HEK293 (cell line): Measurements from ENCODE around the gene SNRNP40.

ENCODE experiments used
- CTCF ChIA-PET: fragments of 350-600 bp; formaldehyde crosslinking; extraction: SDS; loops from one replicate; lab custom pipeline; 2021; ENCODE audit warnings: antibody characterized with exemption; lab: Yijun Ruan, JAX
- POLR2A ChIA-PET: fragments of 300-600 bp; formaldehyde crosslinking; extraction: SDS; loops from one replicate; lab custom pipeline; 2020; ENCODE audit warnings: antibody characterized with exemption, inconsistent platforms; lab: Yijun Ruan, JAX
- H3K27ac ChIP-seq: fragments of 200-500 bp; sonication (Bioruptor generic); 2 replicates; pipeline ENCODE4 v1.5.1; 2014; ENCODE audit warnings: low read depth, low read length, control low read depth, inconsistent platforms; ENCODE audit errors: extremely low read depth
- H3K36me3 ChIP-seq, 2 experiments: fragments of 200-500 bp in 1 of 2; sonication (Bioruptor generic) in 1 of 2; 1 replicate in 1 of 2; 2 replicates in 1 of 2; pipeline ENCODE4 v1.5.1; 2014 to 2017; ENCODE audit warnings: inconsistent platforms in 2 of 2, low read length in 2 of 2; ENCODE audit not compliant: control insufficient read depth in 2 of 2, insufficient read depth in 1 of 2
- H3K4me1 ChIP-seq: fragments of 200-500 bp; sonication (Bioruptor generic); 2 replicates; pipeline ENCODE4 v1.5.1; 2014; ENCODE audit warnings: mild to moderate bottlenecking, low read length, inconsistent platforms; ENCODE audit not compliant: control insufficient read depth, insufficient read depth
- H3K4me3 ChIP-seq: 2 replicates; pipeline ENCODE4 v1.5.1; 2011; ENCODE audit warnings: low read depth, mild to moderate bottlenecking, control low read depth, low read length, moderate library complexity
- H3K9me3 ChIP-seq: fragments of 200-500 bp; sonication (Bioruptor generic); 2 replicates; pipeline ENCODE4 v1.5.1; 2014; ENCODE audit warnings: low read depth, low read length, inconsistent platforms; ENCODE audit not compliant: control insufficient read depth, insufficient read depth
- EGR2 ChIP-seq: fragments of 450-650 bp; formaldehyde crosslinking; IDR thresholded peaks from 2 replicates; pipeline ENCODE4 v1.5.1; 2016; ENCODE audit warnings: low read depth, missing biosample characterization, missing genetic modification characterization
- GLI4 ChIP-seq: fragments of 450-650 bp; formaldehyde crosslinking; IDR thresholded peaks from 2 replicates; pipeline ENCODE4 v1.5.1; 2016; ENCODE audit warnings: missing biosample characterization, missing genetic modification characterization
- PRDM1 ChIP-seq: fragments of 450-650 bp; formaldehyde crosslinking; IDR thresholded peaks from 2 replicates; pipeline ENCODE4; 2016; ENCODE audit warnings: missing biosample characterization, missing genetic modification characterization
- PRDM2 ChIP-seq: fragments of 450-650 bp; formaldehyde crosslinking; IDR thresholded peaks from 2 replicates; pipeline ENCODE4 v1.5.1; 2016; ENCODE audit warnings: missing biosample characterization, missing genetic modification characterization, borderline replicate concordance
- ZBTB44 ChIP-seq: fragments of 450-650 bp; IDR thresholded peaks from 2 replicates; pipeline ENCODE4 v1.5.1; 2018; ENCODE audit warnings: missing biosample characterization, mild to moderate bottlenecking, missing genetic modification characterization
- ZBTB48 ChIP-seq: fragments of 450-650 bp; formaldehyde crosslinking; IDR thresholded peaks from 2 replicates; pipeline ENCODE4 v1.5.1; 2016; ENCODE audit warnings: missing biosample characterization, missing genetic modification characterization
- ZFHX2 ChIP-seq: fragments of 450-650 bp; formaldehyde crosslinking; conservative IDR thresholded peaks from 2 replicates; pipeline ENCODE4 v1.5.1; 2016; ENCODE audit warnings: missing biosample characterization, missing genetic modification characterization
- ZFP41 ChIP-seq: fragments of 450-650 bp; formaldehyde crosslinking; IDR thresholded peaks from 2 replicates; pipeline ENCODE4 v1.5.1; 2016; ENCODE audit warnings: missing biosample characterization, missing genetic modification characterization, borderline replicate concordance
- ZNF121 ChIP-seq: fragments of 450-650 bp; formaldehyde crosslinking; IDR thresholded peaks from 2 replicates; pipeline ENCODE4 v1.5.1; 2016; ENCODE audit warnings: missing biosample characterization, missing genetic modification characterization
- ZNF133 ChIP-seq: fragments of 450-650 bp; formaldehyde crosslinking; IDR thresholded peaks from 2 replicates; pipeline ENCODE4 v1.5.1; 2016; ENCODE audit warnings: missing biosample characterization, missing genetic modification characterization
- ZNF548 ChIP-seq: fragments of 450-650 bp; formaldehyde crosslinking; IDR thresholded peaks from 2 replicates; pipeline ENCODE4 v1.5.1; 2016; ENCODE audit warnings: missing biosample characterization, missing genetic modification characterization
- ZNF560 ChIP-seq: fragments of 450-650 bp; formaldehyde crosslinking; IDR thresholded peaks from 2 replicates; pipeline ENCODE4 v1.5.1; 2017; ENCODE audit warnings: missing biosample characterization, missing genetic modification characterization, borderline replicate concordance
- ZNF837 ChIP-seq: fragments of 450-650 bp; formaldehyde crosslinking; IDR thresholded peaks from 2 replicates; pipeline ENCODE4 v1.5.1; 2016; ENCODE audit warnings: missing biosample characterization, missing genetic modification characterization
- ZNF843 ChIP-seq: fragments of 450-650 bp; formaldehyde crosslinking; IDR thresholded peaks from 2 replicates; pipeline ENCODE4 v1.5.1; 2016; ENCODE audit warnings: missing biosample characterization, missing genetic modification characterization
- TF ChIP-seq, protein P1 (sequence below): fragments of 450-650 bp; formaldehyde crosslinking; IDR thresholded peaks from 2 replicates; pipeline ENCODE4 v1.5.1; 2016; ENCODE audit warnings: missing biosample characterization, missing genetic modification characterization
- TF ChIP-seq, protein P2 (sequence below): fragments of 450-650 bp; formaldehyde crosslinking; IDR thresholded peaks from 2 replicates; pipeline ENCODE4 v1.5.1; 2016; ENCODE audit warnings: missing biosample characterization, missing genetic modification characterization

SNRNP40 gene

DNA sequence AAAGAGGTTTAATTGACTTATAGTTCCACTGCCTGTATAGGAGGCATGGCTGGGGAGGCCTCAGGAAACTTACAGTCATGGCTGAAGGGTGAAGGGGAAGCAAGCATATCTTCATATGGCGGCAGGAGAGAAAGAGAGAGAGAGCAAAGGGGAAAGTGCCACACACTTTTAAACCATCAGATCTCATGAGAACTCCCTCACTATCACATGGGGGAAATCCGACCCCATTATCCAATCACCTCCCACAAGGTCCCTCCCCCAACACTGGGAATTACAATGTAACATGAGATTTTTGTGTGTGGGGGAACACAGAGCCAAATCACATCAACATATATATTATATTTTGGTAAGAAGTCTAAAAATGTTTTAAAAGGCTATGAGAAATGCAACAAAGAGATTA is 49.0 kb upstream of the SNRNP40 start:
- peaks cover 13 to 43% of the 10 kb centered on the region in 2 experiments for H3K36me3 ChIP-seq
- H3K4me1 ChIP-seq: no peaks in the 10 kb centered on the region
- H3K27ac ChIP-seq: no peak overlapping the region
- CTCF ChIA-PET: no interaction called here
- H3K4me3 ChIP-seq: no peak overlapping the region
- POLR2A ChIA-PET: no interaction called here
- TF ChIP-seq GLI4 (tag by site-specific recombination) (no peak), PRDM1 (0 out of 2 replicates have a peak, but pooled peaks have one; percentile 12), EGR2 (tag by site-specific recombination) (peak; percentile 47; the same call in 1 of the 2 replicates), ZNF133 (tag by site-specific recombination) (no peak), ZFHX2 (tag by site-specific recombination) (peak; percentile 48; the same call in 1 of the 2 replicates)
- H3K9me3 ChIP-seq: no peaks in the 10 kb centered on the region

GRCh38 chr1:31344503-31344902 is 47.9 kb upstream of the SNRNP40 start:
- H3K9me3 ChIP-seq: no peaks in the 10 kb centered on the region
- peaks cover 8 to 41% of the 10 kb centered on the region in 2 experiments; a peak in 2 of 3 replicates for H3K36me3 ChIP-seq
- CTCF ChIA-PET: interaction anchor here (0.7 kb wide), 1 partner anchor 579 kb away, joined by 6 read pairs; no protein-coding TSS in a partner anchor
- no peak for TF ChIP-seq ZNF548 (tag by site-specific recombination)
- TF ChIP-seq, protein P1, sequence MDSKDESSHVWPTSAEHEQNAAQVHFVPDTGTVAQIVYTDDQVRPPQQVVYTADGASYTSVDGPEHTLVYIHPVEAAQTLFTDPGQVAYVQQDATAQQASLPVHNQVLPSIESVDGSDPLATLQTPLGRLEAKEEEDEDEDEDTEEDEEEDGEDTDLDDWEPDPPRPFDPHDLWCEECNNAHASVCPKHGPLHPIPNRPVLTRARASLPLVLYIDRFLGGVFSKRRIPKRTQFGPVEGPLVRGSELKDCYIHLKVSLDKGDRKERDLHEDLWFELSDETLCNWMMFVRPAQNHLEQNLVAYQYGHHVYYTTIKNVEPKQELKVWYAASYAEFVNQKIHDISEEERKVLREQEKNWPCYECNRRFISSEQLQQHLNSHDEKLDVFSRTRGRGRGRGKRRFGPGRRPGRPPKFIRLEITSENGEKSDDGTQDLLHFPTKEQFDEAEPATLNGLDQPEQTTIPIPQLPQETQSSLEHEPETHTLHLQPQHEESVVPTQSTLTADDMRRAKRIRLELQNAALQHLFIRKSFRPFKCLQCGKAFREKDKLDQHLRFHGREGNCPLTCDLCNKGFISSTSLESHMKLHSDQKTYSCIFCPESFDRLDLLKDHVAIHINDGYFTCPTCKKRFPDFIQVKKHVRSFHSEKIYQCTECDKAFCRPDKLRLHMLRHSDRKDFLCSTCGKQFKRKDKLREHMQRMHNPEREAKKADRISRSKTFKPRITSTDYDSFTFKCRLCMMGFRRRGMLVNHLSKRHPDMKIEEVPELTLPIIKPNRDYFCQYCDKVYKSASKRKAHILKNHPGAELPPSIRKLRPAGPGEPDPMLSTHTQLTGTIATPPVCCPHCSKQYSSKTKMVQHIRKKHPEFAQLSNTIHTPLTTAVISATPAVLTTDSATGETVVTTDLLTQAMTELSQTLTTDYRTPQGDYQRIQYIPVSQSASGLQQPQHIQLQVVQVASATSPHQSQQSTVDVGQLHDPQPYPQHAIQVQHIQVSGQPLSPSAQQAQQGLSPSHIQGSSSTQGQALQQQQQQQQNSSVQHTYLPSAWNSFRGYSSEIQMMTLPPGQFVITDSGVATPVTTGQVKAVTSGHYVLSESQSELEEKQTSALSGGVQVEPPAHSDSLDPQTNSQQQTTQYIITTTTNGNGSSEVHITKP (tag by site-specific recombination): peak; percentile 62
- no peak for TF ChIP-seq ZNF843 (tag by site-specific recombination)
- TF ChIP-seq ZFP41: no peak
- TF ChIP-seq, all 188 proteins: peak for 1
- Histone ChIP-seq H3K4me1 (no peaks in the 10 kb centered on the region), H3K27ac (no peak overlapping the region), H3K4me3 (no peak overlapping the region)
- POLR2A ChIA-PET: no interaction called here

GRCh38 chr1:31336687-31337467 is 40.3 kb upstream of the SNRNP40 start:
- CTCF ChIA-PET: interaction anchor here (0.6 to 1.7 kb wide), 7 partner anchors 11 to 205 kb away, joined by 3 to 7 read pairs (median 3); no protein-coding TSS in a partner anchor
- Histone ChIP-seq H3K4me1 (no peaks in the 10 kb centered on the region), H3K27ac (no peak overlapping the region), H3K36me3 (peaks cover 15 to 25% of the 10 kb centered on the region in 2 experiments; a peak in 2 of 3 replicates), H3K4me3 (no peak overlapping the region), H3K9me3 (no peaks in the 10 kb centered on the region)
- TF ChIP-seq, protein P2, sequence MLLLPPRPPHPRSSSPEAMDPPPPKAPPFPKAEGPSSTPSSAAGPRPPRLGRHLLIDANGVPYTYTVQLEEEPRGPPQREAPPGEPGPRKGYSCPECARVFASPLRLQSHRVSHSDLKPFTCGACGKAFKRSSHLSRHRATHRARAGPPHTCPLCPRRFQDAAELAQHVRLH (tag by site-specific recombination): no peak
- TF ChIP-seq ZBTB48: no peak
- no peak for TF ChIP-seq ZNF121 (tag by site-specific recombination)
- TF ChIP-seq PRDM1: no peak
- TF ChIP-seq ZNF837 (tag by site-specific recombination): no peak
- no peak for TF ChIP-seq GLI4 (tag by site-specific recombination)
- TF ChIP-seq PRDM2 (tag by site-specific recombination): no peak
- no peak for TF ChIP-seq ZBTB44
- no peak for TF ChIP-seq ZNF560 (tag by site-specific recombination)
- POLR2A ChIA-PET: interaction anchor here (0.7 to 1.2 kb wide), 2 partner anchors 40 to 492 kb away, joined by 3 to 4 read pairs; partner anchors contain the start of genes SNRNP40 and ZCCHC17
